H1 (cell line): Measurements from ENCODE around the gene MPRIP. TPM values are rescaled to one million over a fixed set of nuclear protein-coding genes. Genes with fewer than 3 reads are reported as not detected.
A peak's percentile ranks its signal among the peaks of the same experiment; 100 is the strongest.

ENCODE experiments used
- CTCF ChIA-PET: fragments of 300-600 bp; sonication (Branson Sonifier 250); formaldehyde crosslinking; loops from one replicate; lab custom pipeline; 2021; ENCODE audit not compliant: partially characterized antibody; lab: Charles Lee
- POLR2A ChIA-PET: fragments of 300-600 bp; sonication (Branson Sonifier 250); formaldehyde crosslinking; loops from one replicate; lab custom pipeline; 2021; ENCODE audit warnings: inconsistent platforms; ENCODE audit not compliant: partially characterized antibody; lab: Charles Lee
- DNase-seq, 2 experiments: peaks; one replicate each; pipeline versions ENCODE4 v3.0.0 to v3.0.0-alpha.2; 2010 to 2022; ENCODE audit warnings: low spot score in 2 of 2, low read depth in 1 of 2, mixed read lengths in 1 of 2
- FAIRE-seq: peaks from 2 replicates; lab custom pipeline; 2011; peaks lifted over from hg19 to GRCh38; lab: Jason Lieb, UNC
- H2AFZ ChIP-seq: 2 replicates; pipeline ENCODE4 v1.8.1; 2012; ENCODE audit warnings: low read length, inconsistent platforms
- H2AK5ac ChIP-seq: 2 replicates; pipeline ENCODE4 v1.6.1; 2013; ENCODE audit warnings: low read depth, low read length
- H2BK120ac ChIP-seq: replicated peaks from 2 replicates; pipeline ENCODE3; 2013; ENCODE audit warnings: low read depth, low read length, inconsistent platforms
- H2BK12ac ChIP-seq: 2 replicates; pipeline ENCODE4 v1.6.1; 2013; ENCODE audit warnings: low read depth, low read length
- H2BK15ac ChIP-seq: 2 replicates; pipeline ENCODE4 v1.6.1; 2013; ENCODE audit warnings: low read length
- H2BK20ac ChIP-seq: 2 replicates; pipeline ENCODE4 v1.6.1; 2013; ENCODE audit warnings: low read length
- H2BK5ac ChIP-seq: 2 replicates; pipeline ENCODE4 v1.6.1; 2013; ENCODE audit warnings: low read depth, low read length
- H3K14ac ChIP-seq: 2 replicates; pipeline ENCODE4 v1.6.1; 2013; ENCODE audit warnings: inconsistent platforms; ENCODE audit not compliant: insufficient read length
- H3K18ac ChIP-seq: 2 replicates; pipeline ENCODE4 v1.6.1; 2013; ENCODE audit warnings: low read length; ENCODE audit errors: extremely low read depth
- H3K23ac ChIP-seq: 2 replicates; pipeline ENCODE4 v1.6.1; 2013; ENCODE audit warnings: inconsistent platforms; ENCODE audit not compliant: insufficient read length
- H3K23me2 ChIP-seq: 2 replicates; pipeline ENCODE4 v1.6.1; 2013; ENCODE audit warnings: low read depth, low read length
- H3K27ac ChIP-seq: 2 replicates; pipeline ENCODE4 v1.6.1; 2011; ENCODE audit warnings: low read depth, low read length, inconsistent platforms
- H3K27me3 ChIP-seq, 4 experiments: replicated peaks in 1 of 4; 1 replicate in 1 of 4; 2 replicates in 3 of 4; pipeline versions ENCODE4 v1.6.1 to v1.8.1; 2011 to 2013; ENCODE audit warnings: low read length in 3 of 4, mild to moderate bottlenecking in 3 of 4, inconsistent platforms in 2 of 4, mixed read lengths in 2 of 4, moderate library complexity in 1 of 4; ENCODE audit not compliant: control insufficient read depth in 3 of 4, insufficient read depth in 3 of 4; ENCODE audit errors: extremely low read depth in 1 of 4
- H3K36me3 ChIP-seq, 4 experiments: 2 replicates each; pipeline versions ENCODE4 v1.6.1 to v1.8.1; 2011 to 2013; ENCODE audit warnings: mild to moderate bottlenecking in 4 of 4, low read length in 3 of 4, moderate library complexity in 2 of 4, control low read depth in 1 of 4, inconsistent platforms in 1 of 4; ENCODE audit not compliant: insufficient read depth in 4 of 4, control insufficient read depth in 2 of 4
- H3K4ac ChIP-seq: replicated peaks from 2 replicates; pipeline ENCODE3; 2013; ENCODE audit warnings: low read length, low read depth, mixed read lengths, inconsistent platforms; ENCODE audit not compliant: insufficient read length
- H3K4me1 ChIP-seq, 4 experiments: replicated peaks in 1 of 4; 1 replicate in 1 of 4; 2 replicates in 3 of 4; pipeline versions ENCODE4 v1.6.1 to v1.8.1; 2011 to 2013; ENCODE audit warnings: low read length in 3 of 4, inconsistent platforms in 2 of 4, mixed read lengths in 1 of 4; ENCODE audit not compliant: insufficient read depth in 4 of 4, control insufficient read depth in 3 of 4
- H3K4me2 ChIP-seq, 2 experiments: 2 replicates each; pipeline versions ENCODE4 v1.6.1 to v1.8.1; 2011 to 2013; ENCODE audit warnings: low read depth in 2 of 2, low read length in 2 of 2, control low read depth in 1 of 2, inconsistent platforms in 1 of 2, mild to moderate bottlenecking in 1 of 2; ENCODE audit not compliant: insufficient read depth in 1 of 2
- H3K4me3 ChIP-seq, 4 experiments: fragments of 200-600, 300-600 bp in 1 of 4; sonication (generic), shearing (Covaris generic), sonication (Bioruptor Twin) in 1 of 4; 2 replicates each; pipeline versions ENCODE4 v1.5.1 to v1.8.1; 2011 to 2016; ENCODE audit warnings: low read length in 4 of 4, low read depth in 3 of 4, control low read depth in 2 of 4, inconsistent platforms in 2 of 4, mild to moderate bottlenecking in 2 of 4, mixed read lengths in 1 of 4, moderate library complexity in 1 of 4; ENCODE audit not compliant: insufficient read depth in 2 of 4; ENCODE audit errors: extremely low read depth in 1 of 4
- H3K56ac ChIP-seq: replicated peaks from 2 replicates; pipeline ENCODE3; 2013; ENCODE audit warnings: low read depth, mild to moderate bottlenecking, mixed read lengths, low read length, inconsistent platforms; ENCODE audit not compliant: insufficient read length
- H3K79me1 ChIP-seq: 2 replicates; pipeline ENCODE4 v1.6.1; 2013; ENCODE audit warnings: low read depth, low read length, control low read depth
- H3K79me2 ChIP-seq, 2 experiments: 2 replicates each; pipeline versions ENCODE4 v1.6.1 to v1.8.1; 2012 to 2013; ENCODE audit warnings: low read length in 2 of 2, mild to moderate bottlenecking in 2 of 2, inconsistent platforms in 1 of 2; ENCODE audit not compliant: insufficient read depth in 2 of 2, control insufficient read depth in 1 of 2
- H3K9ac ChIP-seq, 4 experiments: replicated peaks in 1 of 4; 1 replicate in 1 of 4; 2 replicates in 3 of 4; pipeline versions ENCODE4 v1.6.1 to v1.8.1; 2011 to 2013; ENCODE audit warnings: low read depth in 3 of 4, low read length in 3 of 4, control low read depth in 2 of 4, mild to moderate bottlenecking in 2 of 4, moderate library complexity in 2 of 4, inconsistent platforms in 1 of 4; ENCODE audit errors: extremely low read depth in 1 of 4
- H3K9me3 ChIP-seq, 2 experiments: 2 replicates each; pipeline versions ENCODE4 v1.6.1 to v1.8.1; 2012 to 2013; ENCODE audit warnings: mild to moderate bottlenecking in 2 of 2, moderate library complexity in 2 of 2, control low read depth in 1 of 2, inconsistent platforms in 1 of 2, low read depth in 1 of 2, low read length in 1 of 2, mixed read lengths in 1 of 2; ENCODE audit not compliant: insufficient read depth in 2 of 2
- H4K20me1 ChIP-seq, 2 experiments: replicated peaks in 1 of 2; 2 replicates each; pipeline versions ENCODE3 to v1.8.1; 2011 to 2013; ENCODE audit warnings: inconsistent platforms in 2 of 2, low read length in 2 of 2, mild to moderate bottlenecking in 1 of 2; ENCODE audit not compliant: insufficient read depth in 2 of 2, control insufficient read depth in 1 of 2
- H4K5ac ChIP-seq: 2 replicates; pipeline ENCODE4 v1.6.1; 2013; ENCODE audit warnings: low read length, low read depth, mixed read lengths, inconsistent platforms; ENCODE audit not compliant: insufficient read length
- H4K8ac ChIP-seq: 2 replicates; pipeline ENCODE4 v1.8.0; 2013; ENCODE audit warnings: mild to moderate bottlenecking, moderate library complexity, low read length, inconsistent platforms; ENCODE audit not compliant: insufficient read depth; ENCODE audit errors: extremely low read depth
- H4K91ac ChIP-seq: replicated peaks from 2 replicates; pipeline ENCODE3; 2013; ENCODE audit warnings: low read length, mixed read lengths, inconsistent platforms; ENCODE audit not compliant: insufficient read length
- CBX5 ChIP-seq: fragments of 300-800, 300-1000 bp; sonication (generic); IDR thresholded peaks from 2 replicates; pipeline ENCODE4 v1.7.1; 2016; ENCODE audit warnings: antibody characterized with exemption, low read length, low read depth
- CEBPB ChIP-seq: IDR thresholded peaks from 2 replicates; pipeline ENCODE4 v1.6.1; 2012; ENCODE audit warnings: low read depth, low read length
- CHD2 ChIP-seq: IDR thresholded peaks from 2 replicates; pipeline ENCODE4 v1.6.1; 2012; ENCODE audit warnings: low read length, improper control_type of control experiment
- EP300 ChIP-seq, 2 experiments: IDR thresholded peaks; 1 replicate in 1 of 2; 2 replicates in 1 of 2; pipeline ENCODE4 v1.6.1; 2011 to 2012; ENCODE audit warnings: low read depth in 2 of 2, low read length in 2 of 2, mild to moderate bottlenecking in 2 of 2, borderline replicate concordance in 1 of 2, inconsistent platforms in 1 of 2, moderate library complexity in 1 of 2
- NANOG ChIP-seq: IDR thresholded peaks from 2 replicates; pipeline ENCODE4 v1.6.1; 2011; ENCODE audit warnings: low read length, low read depth, mild to moderate bottlenecking, inconsistent platforms; ENCODE audit not compliant: insufficient read depth, poor library complexity, severe bottlenecking
- SIN3A ChIP-seq, 2 experiments: IDR thresholded peaks in 1 of 2; conservative IDR thresholded peaks in 1 of 2; 2 replicates each; pipeline ENCODE4 v1.6.1; 2011 to 2012; ENCODE audit warnings: low read length in 2 of 2, improper control_type of control experiment in 1 of 2, low read depth in 1 of 2, mild to moderate bottlenecking in 1 of 2
- SIX5 ChIP-seq: IDR thresholded peaks from 2 replicates; pipeline ENCODE4 v1.6.1; 2011; ENCODE audit warnings: mild to moderate bottlenecking, low read depth, low read length
- SP1 ChIP-seq: IDR thresholded peaks from 2 replicates; pipeline ENCODE4 v1.6.1; 2011; ENCODE audit warnings: low read depth, low read length
- SP4 ChIP-seq: IDR thresholded peaks from 2 replicates; pipeline ENCODE4 v1.6.1; 2012; ENCODE audit warnings: low read length, inconsistent platforms
- TEAD4 ChIP-seq: IDR thresholded peaks from 2 replicates; pipeline ENCODE4 v1.6.1; 2012; ENCODE audit warnings: low read depth, low read length, inconsistent platforms, mixed read lengths
- WGBS, 2 experiments: shearing (Covaris generic) in 1 of 2; methylation state at CpG; one replicate each; pipeline versions ENCODE4 v1.1.6 to v1.1.7; 2013 to 2015; ENCODE audit warnings: low lambda C conversion rate in 2 of 2, mixed read lengths in 2 of 2, inconsistent platforms in 1 of 2, low coverage in 1 of 2, missing lambda C conversion rate in 1 of 2; ENCODE audit not compliant: insufficient replicate concordance in 2 of 2, insufficient coverage in 1 of 2, insufficient read length in 1 of 2; ENCODE audit errors: extremely low coverage in 1 of 2, missing lambda C conversion rate in 1 of 2; 5-methylcytosine and 5-hydroxymethylcytosine counted together
- polyA plus RNA-seq, 7 experiments: library from polyadenylated mRNA; depleted of rRNA in 3 of 7; stranded (reverse) in 5 of 7; unstranded in 2 of 7; fragments of >200 nt in 5 of 7; fragments of 200-250 nt in 2 of 7; gene quantifications; 1 replicate in 5 of 7; 2 replicates in 1 of 7; 4 replicates in 1 of 7; pipeline versions ENCODE4 v1.2.1 to v1.2.3, GENCODE V29; 2011 to 2013; ENCODE audit warnings: missing spikeins in 2 of 7, mixed read lengths in 2 of 7
- total RNA-seq: library from RNA; stranded (reverse); fragmentation: NEBNext Ultra II Directional; extraction: Animal tissue kit (Norgen Biotek cat#: 25700); gene quantifications from 2 replicates; pipeline ENCODE4 v1.2.1, GENCODE V29; 2021
- TF ChIP-seq, protein P1 (sequence below): IDR thresholded peaks from 2 replicates; pipeline ENCODE4 v1.6.1; 2012; ENCODE audit warnings: inconsistent platforms

Gene MPRIP
- total and polyA plus RNA-seq, 2 of the 8 experiments (the other 6 are each of a cell fraction or from before 2014, with no cell fraction given): 48.6 to 146 TPM

DNA sequence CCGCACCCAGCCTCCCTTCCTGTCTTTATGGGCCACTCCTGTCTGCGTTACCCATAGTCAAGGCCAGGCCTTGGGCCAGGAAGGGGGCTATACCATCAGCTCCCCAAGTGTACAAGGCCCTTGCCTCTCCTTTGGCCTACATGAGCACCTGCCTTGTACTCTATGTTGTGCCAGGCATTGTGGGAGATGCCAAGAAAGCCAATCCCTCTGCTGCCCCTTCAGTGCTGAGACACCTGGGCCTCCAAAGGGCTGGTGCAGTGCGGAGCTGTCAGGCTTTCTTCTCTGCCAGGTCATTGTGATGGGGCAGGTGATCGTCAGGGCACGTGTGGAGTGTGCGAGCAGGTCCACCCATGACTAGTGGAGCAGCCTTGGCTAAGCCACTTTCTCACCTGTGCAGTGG is 59.9 kb downstream of the MPRIP start:
- H4K91ac ChIP-seq: no peak overlapping the region
- no peak overlapping the region for H3K4me2 ChIP-seq
- 89% methylated on average over 6 of the region's 6 CpGs; no CpG with 5 or more reads in 1 of the 2 experiments for WGBS, 2 experiments
- peak overlapping the region; percentile 8; the same call in 1 of the 2 replicates for H2AK5ac ChIP-seq
- no peak overlapping the region for H2AFZ ChIP-seq
- peaks cover 0 to 7% (median 0%) of the 10 kb centered on the region in 4 experiments; a peak in 2 of 7 replicates for H3K4me1 ChIP-seq
- no peak overlapping the region for H3K9ac ChIP-seq
- H4K5ac ChIP-seq: no peak overlapping the region
- H4K8ac ChIP-seq: peak overlapping the region; percentile 21; the same call in 1 of the 2 replicates
- no peaks in the 10 kb centered on the region; a peak in 1 of 8 replicates for H3K36me3 ChIP-seq
- no peak overlapping the region for H3K18ac ChIP-seq
- H4K20me1 ChIP-seq: peaks cover 1 to 4% of the 10 kb centered on the region in 2 experiments
- no peak overlapping the region for H2BK5ac ChIP-seq
- no peaks in the 10 kb centered on the region for H3K9me3 ChIP-seq
- no peak overlapping the region for H3K14ac ChIP-seq
- ChIA-PET POLR2A (interaction anchor here (1.1 to 1.2 kb wide), 2 partner anchors 19 to 34 kb away, joined by 3 read pairs; no protein-coding TSS in a partner anchor), CTCF (interaction anchor here (2.5 kb wide), 1 partner anchor 40 kb away, joined by 13 read pairs; no protein-coding TSS in a partner anchor)
- H3K23ac ChIP-seq: no peak overlapping the region
- no peak for FAIRE-seq
- no peak overlapping the region for H2BK120ac ChIP-seq
- DNase-seq: no peak
- no peak overlapping the region for H2BK12ac ChIP-seq
- H3K27me3 ChIP-seq: no peaks in the 10 kb centered on the region
- peaks cover 10% of the 10 kb centered on the region for H3K79me1 ChIP-seq
- no peak overlapping the region for H2BK15ac ChIP-seq
- no peak overlapping the region for H3K4me3 ChIP-seq
- no peak overlapping the region for H3K4ac ChIP-seq
- H3K56ac ChIP-seq: no peak overlapping the region
- H2BK20ac ChIP-seq: no peak overlapping the region
- no peak overlapping the region for H3K27ac ChIP-seq
- H3K79me2 ChIP-seq: peaks cover 0 to 9% of the 10 kb centered on the region in 2 experiments; a peak in 1 of 4 replicates
- H3K23me2 ChIP-seq: no peaks in the 10 kb centered on the region
- TF ChIP-seq TEAD4 (no peak), NANOG (no peak), SP4 (no peak), CBX5 (no peak), CEBPB (no peak), EP300 (IDR thresholded peaks at IDR 0.05; ENCODE audit: borderline replicate concordance in 1 of 2, low read depth in 2 of 2, low read length in 2 of 2) (no peak), SIX5 (no peak), SP1 (no peak), SIN3A (conservative IDR thresholded peaks at IDR 0.05 in 1 of 2, IDR thresholded peaks at IDR 0.05 in 1 of 2; ENCODE audit: low read depth in 1 of 2, low read length in 2 of 2) (no peak), CHD2 (no peak)
- TF ChIP-seq, protein P1, sequence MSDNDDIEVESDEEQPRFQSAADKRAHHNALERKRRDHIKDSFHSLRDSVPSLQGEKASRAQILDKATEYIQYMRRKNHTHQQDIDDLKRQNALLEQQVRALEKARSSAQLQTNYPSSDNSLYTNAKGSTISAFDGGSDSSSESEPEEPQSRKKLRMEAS: no peak
